ENCODE results near the gene SLC5A5. TPM values are rescaled to one million over a fixed set of nuclear protein-coding genes. Genes with fewer than 3 reads are reported as not detected.
A peak's percentile ranks its signal among the peaks of the same experiment; 100 is the strongest.

The SLC5A5 gene
- total RNA-seq, 1 experiment from 2014 or later, result not detected

GRCh38 chr19:17936379-17936778 is 64.6 kb downstream of the SLC5A5 start:
- H3K4me3 Mint-ChIP-seq (ENCODE audit: unreplicated experiment), result no peak overlapping the region
- H3K4me1 Mint-ChIP-seq (ENCODE audit: insufficient read depth, unreplicated experiment), result peaks cover 6% of the 10 kb centered on the region
- H3K27ac Mint-ChIP-seq (ENCODE audit: low read depth, unreplicated experiment), result no peak overlapping the region
- H3K36me3 Mint-ChIP-seq (ENCODE audit: insufficient read depth, unreplicated experiment), result peaks cover 34% of the 10 kb centered on the region
- H3K27me3 Mint-ChIP-seq (ENCODE audit: insufficient read depth, unreplicated experiment), result no peaks in the 10 kb centered on the region
- DNase-seq (ENCODE audit: unreplicated experiment), result no peak
- POLR2A ChIA-PET, result interaction anchor here (0.5 kb wide), 1 partner anchor 77 kb away, joined by 3 read pairs; the partner anchor contains the start of gene RPL18A
- BruUV-seq (replicated peaks), result no TSS peak
- no peak for TF ChIP-seq CTCF (IDR thresholded peaks at IDR 0.05; ENCODE audit: unreplicated experiment)
- CTCF ChIA-PET, result interaction anchor here (0.6 to 8.4 kb wide), 7 partner anchors 10 to 686 kb away, joined by 3 to 224 read pairs (median 8); partner anchors contain the start of gene SLC5A5
- intact Hi-C loops (cut with micrococcal nuclease), result no loop called here
- no peaks in the 10 kb centered on the region for H3K9me3 Mint-ChIP-seq (ENCODE audit: unreplicated experiment)

GRCh38 chr19:17937371-17937900 is 65.7 kb downstream of the SLC5A5 start:
- intact Hi-C loops (cut with micrococcal nuclease), result no loop called here
- ChIA-PET CTCF (interaction anchor here (0.5 to 8.4 kb wide), 36 partner anchors 9 to 1063 kb away, joined by 3 to 224 read pairs (median 4); partner anchors contain the start of genes RPL18A and SLC5A5), POLR2A (interaction anchor here (0.5 to 3.5 kb wide), 10 partner anchors 10 to 537 kb away, joined by 3 to 38 read pairs (median 4); partner anchors contain the start of gene RPL18A)
- no peak for TF ChIP-seq CTCF (IDR thresholded peaks at IDR 0.05; ENCODE audit: unreplicated experiment)
- no TSS peak for BruUV-seq (replicated peaks)
- H3K36me3 Mint-ChIP-seq (ENCODE audit: insufficient read depth, unreplicated experiment), result peaks cover 40% of the 10 kb centered on the region
- no peak overlapping the region for H3K27ac Mint-ChIP-seq (ENCODE audit: low read depth, unreplicated experiment)
- no peaks in the 10 kb centered on the region for H3K9me3 Mint-ChIP-seq (ENCODE audit: unreplicated experiment)
- no peak for DNase-seq (ENCODE audit: unreplicated experiment)
- H3K4me3 Mint-ChIP-seq (ENCODE audit: unreplicated experiment), result no peak overlapping the region
- peaks cover 6% of the 10 kb centered on the region for H3K4me1 Mint-ChIP-seq (ENCODE audit: insufficient read depth, unreplicated experiment)
- no peaks in the 10 kb centered on the region for H3K27me3 Mint-ChIP-seq (ENCODE audit: insufficient read depth, unreplicated experiment)

- CTCF ChIA-PET, result interaction anchor here (0.5 to 8.4 kb wide), 44 partner anchors 8 to 1062 kb away, joined by 3 to 224 read pairs (median 4); partner anchors contain the start of genes RPL18A and SLC5A5
- Mint-ChIP-seq H3K27ac (ENCODE audit: low read depth, unreplicated experiment) (no peak overlapping the region), H3K9me3 (ENCODE audit: unreplicated experiment) (no peaks in the 10 kb centered on the region), H3K4me3 (ENCODE audit: unreplicated experiment) (no peak overlapping the region), H3K4me1 (ENCODE audit: insufficient read depth, unreplicated experiment) (peaks cover 6% of the 10 kb centered on the region), H3K36me3 (ENCODE audit: insufficient read depth, unreplicated experiment) (peaks cover 40% of the 10 kb centered on the region), H3K27me3 (ENCODE audit: insufficient read depth, unreplicated experiment) (no peaks in the 10 kb centered on the region)
- TF ChIP-seq CTCF (IDR thresholded peaks at IDR 0.05; ENCODE audit: unreplicated experiment), result peak; percentile 86
- DNase-seq (ENCODE audit: unreplicated experiment), result peak; percentile 90
- BruUV-seq (replicated peaks), result no TSS peak
- intact Hi-C loops (cut with micrococcal nuclease), result loop anchor here (1.0 to 2.0 kb wide), 2 partner anchors 58 to 121 kb away; no protein-coding TSS in a partner anchor
- POLR2A ChIA-PET, result interaction anchor here (0.5 to 3.5 kb wide), 11 partner anchors 9 to 538 kb away, joined by 3 to 38 read pairs (median 4); partner anchors contain the start of gene RPL18A
Measured at GRCh38 chr19:17938092-17938845, 66.5 kb downstream of the SLC5A5 start.

GRCh38 chr19:17942181-17942580 is 70.4 kb downstream of the SLC5A5 start:
- H3K27me3 Mint-ChIP-seq (ENCODE audit: insufficient read depth, unreplicated experiment), result no peaks in the 10 kb centered on the region
- no peak for DNase-seq (ENCODE audit: unreplicated experiment)
- BruUV-seq (replicated peaks), result no TSS peak
- CTCF ChIA-PET, result interaction anchor here (0.6 to 8.4 kb wide), 5 partner anchors 9 to 115 kb away, joined by 3 to 224 read pairs (median 3); no protein-coding TSS in a partner anchor
- H3K4me3 Mint-ChIP-seq (ENCODE audit: unreplicated experiment), result no peak overlapping the region
- no peak for TF ChIP-seq CTCF (IDR thresholded peaks at IDR 0.05; ENCODE audit: unreplicated experiment)
- H3K4me1 Mint-ChIP-seq (ENCODE audit: insufficient read depth, unreplicated experiment), result peaks cover 10% of the 10 kb centered on the region
- POLR2A ChIA-PET, result interaction anchor here (2.9 kb wide), 1 partner anchor 9 kb away, joined by 15 read pairs; the partner anchor contains the start of gene CCDC124
- no peaks in the 10 kb centered on the region for H3K9me3 Mint-ChIP-seq (ENCODE audit: unreplicated experiment)
- intact Hi-C loops (cut with micrococcal nuclease), result no loop called here
- H3K27ac Mint-ChIP-seq (ENCODE audit: low read depth, unreplicated experiment), result no peak overlapping the region
- H3K36me3 Mint-ChIP-seq (ENCODE audit: insufficient read depth, unreplicated experiment), result peaks cover 33% of the 10 kb centered on the region

All from MCF 10A (cell line).